RWPE1 (cell line): ENCODE data around the gene FRK.

Source experiments
- CTCF ChIA-PET: fragments of 350-600 bp; sonication (Branson Sonifier 250); formaldehyde crosslinking; extraction: SDS; loops from one replicate; lab custom pipeline; 2021; lab: Yijun Ruan, JAX
- POLR2A ChIA-PET: fragments of 400-600 bp; formaldehyde crosslinking; extraction: SDS; loops from one replicate; lab custom pipeline; 2020; ENCODE audit warnings: antibody characterized with exemption; ENCODE audit not compliant: low non-redundant PET; lab: Yijun Ruan, JAX
- DNase-seq: peaks from one replicate; pipeline ENCODE4 v3.0.0; 2012; ENCODE audit warnings: low spot score
- H3K27ac ChIP-seq: fragments of 450-650 bp; 2 replicates; pipeline ENCODE4 v1.5.1; 2017
- TF ChIP-seq, protein P1 (sequence below): fragments of 450-650 bp; conservative IDR thresholded peaks from 2 replicates; pipeline ENCODE4 v1.5.1; 2017; ENCODE audit warnings: low read depth, mild to moderate bottlenecking

Gene FRK, protein sequence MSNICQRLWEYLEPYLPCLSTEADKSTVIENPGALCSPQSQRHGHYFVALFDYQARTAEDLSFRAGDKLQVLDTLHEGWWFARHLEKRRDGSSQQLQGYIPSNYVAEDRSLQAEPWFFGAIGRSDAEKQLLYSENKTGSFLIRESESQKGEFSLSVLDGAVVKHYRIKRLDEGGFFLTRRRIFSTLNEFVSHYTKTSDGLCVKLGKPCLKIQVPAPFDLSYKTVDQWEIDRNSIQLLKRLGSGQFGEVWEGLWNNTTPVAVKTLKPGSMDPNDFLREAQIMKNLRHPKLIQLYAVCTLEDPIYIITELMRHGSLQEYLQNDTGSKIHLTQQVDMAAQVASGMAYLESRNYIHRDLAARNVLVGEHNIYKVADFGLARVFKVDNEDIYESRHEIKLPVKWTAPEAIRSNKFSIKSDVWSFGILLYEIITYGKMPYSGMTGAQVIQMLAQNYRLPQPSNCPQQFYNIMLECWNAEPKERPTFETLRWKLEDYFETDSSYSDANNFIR

DNA sequence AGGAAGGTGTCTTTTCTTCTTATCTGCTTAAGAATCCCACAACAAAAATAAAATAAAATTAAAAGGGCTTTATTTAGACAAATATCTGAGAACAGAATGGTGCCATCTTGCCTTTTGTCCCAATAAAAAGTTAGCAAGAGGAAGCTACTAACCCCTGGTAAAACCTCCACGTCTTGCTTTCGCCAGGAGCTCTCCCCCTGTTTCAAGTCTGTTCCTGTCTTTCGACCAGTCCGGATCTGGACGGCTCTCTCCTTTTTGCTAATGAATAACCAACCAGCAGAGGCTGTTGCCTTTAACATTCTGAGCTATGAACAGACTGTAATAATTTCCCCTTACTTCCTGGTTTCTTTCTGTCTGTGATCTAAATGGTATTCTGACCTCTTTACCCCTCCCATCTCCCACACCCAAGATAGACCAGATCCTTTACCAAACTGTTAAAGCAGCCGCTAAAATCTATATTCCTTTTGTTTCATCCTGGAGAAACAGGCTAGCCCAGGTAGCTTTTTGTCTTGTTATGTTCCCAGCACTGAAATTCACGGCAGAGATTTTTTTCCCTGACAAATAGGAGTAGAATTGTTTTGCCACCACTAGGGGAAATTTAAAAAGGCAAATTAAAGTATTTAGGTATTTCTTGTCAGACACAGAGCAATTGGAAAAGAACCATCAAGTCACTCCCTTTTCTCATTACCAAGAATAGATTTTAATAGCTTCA is at the start of gene FRK:
TSS of gene FRK (minus strand) at position 320 of the 712 bp plus-strand sequence. CDS start 580 bp downstream, outside the sequence.
- peak within 1 kb of the TSS; percentile 32; the same call in 1 of the 2 replicates for H3K27ac ChIP-seq
- ChIA-PET CTCF (interaction anchor here (0.6 to 1.7 kb wide), 10 partner anchors 7 to 76 kb away, joined by 3 to 11 read pairs (median 4); no protein-coding TSS in a partner anchor), POLR2A (interaction anchor here (1.1 kb wide), 1 partner anchor 40 kb away, joined by 6 read pairs; the partner anchor contains the start of gene NT5DC1)
- TF ChIP-seq, protein P1, sequence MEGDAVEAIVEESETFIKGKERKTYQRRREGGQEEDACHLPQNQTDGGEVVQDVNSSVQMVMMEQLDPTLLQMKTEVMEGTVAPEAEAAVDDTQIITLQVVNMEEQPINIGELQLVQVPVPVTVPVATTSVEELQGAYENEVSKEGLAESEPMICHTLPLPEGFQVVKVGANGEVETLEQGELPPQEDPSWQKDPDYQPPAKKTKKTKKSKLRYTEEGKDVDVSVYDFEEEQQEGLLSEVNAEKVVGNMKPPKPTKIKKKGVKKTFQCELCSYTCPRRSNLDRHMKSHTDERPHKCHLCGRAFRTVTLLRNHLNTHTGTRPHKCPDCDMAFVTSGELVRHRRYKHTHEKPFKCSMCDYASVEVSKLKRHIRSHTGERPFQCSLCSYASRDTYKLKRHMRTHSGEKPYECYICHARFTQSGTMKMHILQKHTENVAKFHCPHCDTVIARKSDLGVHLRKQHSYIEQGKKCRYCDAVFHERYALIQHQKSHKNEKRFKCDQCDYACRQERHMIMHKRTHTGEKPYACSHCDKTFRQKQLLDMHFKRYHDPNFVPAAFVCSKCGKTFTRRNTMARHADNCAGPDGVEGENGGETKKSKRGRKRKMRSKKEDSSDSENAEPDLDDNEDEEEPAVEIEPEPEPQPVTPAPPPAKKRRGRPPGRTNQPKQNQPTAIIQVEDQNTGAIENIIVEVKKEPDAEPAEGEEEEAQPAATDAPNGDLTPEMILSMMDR = no peak; the same call in 1 of the 2 replicates
- peak; percentile 46 for DNase-seq

DNA sequence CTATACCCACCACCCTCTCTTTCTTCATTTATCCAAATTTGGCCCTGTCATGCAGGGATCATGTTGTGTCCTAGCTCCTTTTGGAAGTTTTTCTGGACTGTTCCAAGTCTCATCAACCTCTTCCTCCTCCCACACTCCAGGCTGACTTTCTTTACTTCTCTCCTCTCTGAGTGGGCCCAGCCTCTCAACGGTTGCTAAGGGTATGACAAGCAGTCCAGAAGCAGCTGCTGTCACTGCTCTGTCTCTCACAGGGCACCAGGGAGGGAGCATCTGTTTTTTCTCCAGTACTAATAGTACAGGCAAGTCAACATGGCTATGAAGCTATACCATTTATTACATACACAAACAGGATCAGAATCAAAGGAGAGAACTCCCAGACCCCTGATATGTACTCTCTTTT is 48.1 kb upstream of the FRK start:
- TF ChIP-seq, protein P1 = no peak
- ChIA-PET CTCF (interaction anchor here (0.7 to 0.8 kb wide), 2 partner anchors 10 to 11 kb away, joined by 3 read pairs; no protein-coding TSS in a partner anchor), POLR2A (no interaction called here)
- no peak overlapping the region for H3K27ac ChIP-seq
- no peak for DNase-seq

DNA sequence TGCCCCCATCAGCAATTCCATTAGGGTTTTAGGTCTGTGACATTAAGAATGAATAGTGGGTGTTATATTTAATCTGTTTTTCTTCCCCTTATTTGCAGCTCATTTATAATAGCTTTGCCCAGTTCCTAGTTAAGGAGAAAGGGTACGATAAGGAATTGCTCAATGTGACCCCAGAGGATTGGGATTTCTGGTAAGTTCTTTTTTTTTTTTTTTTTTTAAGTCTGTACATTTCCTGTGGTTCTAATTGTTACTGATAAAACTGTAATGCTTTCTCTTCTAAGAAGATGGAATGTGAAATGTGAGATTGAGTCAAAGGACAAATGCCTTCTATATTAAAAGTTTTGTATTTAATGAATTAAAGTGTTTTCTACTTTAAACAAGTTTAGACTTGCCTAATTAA is 45.5 kb upstream of the FRK start:
- ChIA-PET POLR2A (no interaction called here), CTCF (interaction anchor here (0.7 kb wide), 1 partner anchor 96 kb away, joined by 6 read pairs; no protein-coding TSS in a partner anchor)
- H3K27ac ChIP-seq = no peak overlapping the region
- TF ChIP-seq, protein P1 = no peak
- DNase-seq = no peak

DNA sequence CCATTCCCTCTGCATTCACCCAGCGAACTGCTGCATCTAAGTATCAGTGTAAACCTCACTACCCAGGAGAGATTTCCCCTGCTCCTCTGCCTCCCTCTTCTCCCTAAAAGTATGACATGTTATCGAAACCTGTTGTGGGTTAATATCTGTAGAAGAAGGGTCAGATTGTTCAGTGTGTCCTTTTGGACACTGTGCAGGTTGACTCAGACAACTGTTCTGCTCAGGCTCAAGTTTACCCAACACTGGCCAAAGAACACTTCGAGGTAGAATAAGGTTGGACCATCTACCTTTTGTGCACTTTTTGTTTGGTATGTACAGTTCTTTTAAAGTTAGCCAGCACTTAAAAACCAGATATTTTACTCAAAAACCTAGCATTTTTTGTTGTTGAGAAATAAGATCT is 44.6 kb upstream of the FRK start:
- TF ChIP-seq, protein P1 = no peak
- CTCF ChIA-PET = no interaction called here
- no peak for DNase-seq
- no peak overlapping the region for H3K27ac ChIP-seq
- POLR2A ChIA-PET = no interaction called here

DNA sequence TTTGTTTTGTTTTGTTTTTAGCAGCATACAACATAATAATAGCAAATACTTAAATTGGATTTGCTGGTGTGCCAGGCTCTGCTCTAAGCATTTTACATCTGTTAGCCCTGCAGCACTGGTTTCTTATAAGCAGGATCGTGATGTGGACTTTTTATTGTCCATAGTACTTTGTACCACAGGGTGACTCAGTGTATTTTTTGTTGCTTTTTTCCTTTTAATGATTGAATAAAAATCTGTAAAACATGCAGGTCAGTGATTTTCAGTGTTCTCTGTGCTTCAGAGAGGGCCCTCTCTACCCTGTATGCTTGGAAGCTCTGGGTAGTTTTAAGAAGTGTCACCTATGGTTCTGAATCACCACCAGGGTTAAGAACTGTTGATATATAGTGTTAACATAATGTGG is 43.9 kb upstream of the FRK start:
- DNase-seq = no peak
- H3K27ac ChIP-seq = no peak overlapping the region
- ChIA-PET POLR2A (no interaction called here), CTCF (no interaction called here)
- TF ChIP-seq, protein P1 = no peak

DNA sequence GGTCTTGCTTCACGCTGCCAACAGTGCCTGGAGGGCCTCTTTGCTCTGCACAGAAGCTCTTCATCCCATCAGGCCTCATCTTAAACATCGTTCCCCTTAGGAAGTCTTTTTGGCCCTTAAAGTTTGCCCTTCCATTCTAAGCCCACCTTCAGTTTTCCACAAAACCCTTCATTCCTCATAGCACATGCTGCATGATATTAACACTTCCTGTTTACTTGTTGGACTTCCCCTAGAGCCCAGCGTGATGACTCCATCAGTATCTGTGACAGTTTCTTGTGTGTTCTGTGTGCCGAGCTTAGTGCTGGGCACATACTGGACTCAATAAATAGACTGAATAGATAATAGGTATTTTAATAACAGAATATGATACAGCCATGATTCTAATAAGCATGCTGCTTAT is 42.2 kb upstream of the FRK start:
- ChIA-PET CTCF (interaction anchor here (1.5 kb wide), 1 partner anchor 92 kb away, joined by 4 read pairs; no protein-coding TSS in a partner anchor), POLR2A (no interaction called here)
- no peak overlapping the region for H3K27ac ChIP-seq
- TF ChIP-seq, protein P1 = no peak
- no peak for DNase-seq
